Forelimb muscle (tissue), 1 donor: ENCODE results near the gene MPDZ. TPM values are rescaled to one million over a fixed set of nuclear protein-coding genes. Genes with fewer than 3 reads are reported as not detected.

Experiments
- DNase-seq: peaks from one replicate; pipeline ENCODE4 v3.0.0-alpha.2; 2013; ENCODE audit warnings: low read depth
- polyA plus RNA-seq: library from polyadenylated mRNA; unstranded; fragments of 120-200 nt; gene quantifications from one replicate; pipeline ENCODE4 v1.2.1, GENCODE V29; 2013; ENCODE audit not compliant: insufficient read length

MPDZ gene
- polyA plus RNA-seq, 1 donor = 42.9 TPM

GRCh38 chr9:13186774-13187173, 92.7 kb downstream of the MPDZ start:
- DNase-seq = no peak

GRCh38 chr9:13186091-13186490, 93.4 kb downstream of the MPDZ start:
- no peak for DNase-seq

- DNase-seq = no peak
These were observed 97.8 kb downstream of the MPDZ start for GRCh38 chr9:13181652-13182051.

GRCh38 chr9:13179257-13179656, 100.2 kb downstream of the MPDZ start:
- no peak for DNase-seq

GRCh38 chr9:13175732-13176131, 103.8 kb downstream of the MPDZ start:
- no peak for DNase-seq

- DNase-seq = no peak
These were observed 104.4 kb downstream of the MPDZ start for GRCh38 chr9:13174906-13175639.

- DNase-seq = no peak
These were observed 105.9 kb downstream of the MPDZ start for GRCh38 chr9:13173553-13173952.

GRCh38 chr9:13171261-13171660, 108.2 kb downstream of the MPDZ start:
- no peak for DNase-seq

GRCh38 chr9:13166996-13167395, 112.5 kb downstream of the MPDZ start:
- no peak for DNase-seq

GRCh38 chr9:13165956-13166355, 113.5 kb downstream of the MPDZ start:
- no peak for DNase-seq

- DNase-seq = no peak
These were observed 114.1 kb downstream of the MPDZ start for GRCh38 chr9:13165236-13165945.

GRCh38 chr9:13163946-13164345, 115.5 kb downstream of the MPDZ start:
- no peak for DNase-seq

GRCh38 chr9:13163287-13163686, 116.2 kb downstream of the MPDZ start:
- DNase-seq = no peak

GRCh38 chr9:13160051-13160450, 119.4 kb downstream of the MPDZ start:
- no peak for DNase-seq

- no peak for DNase-seq
These were observed 120.5 kb downstream of the MPDZ start for GRCh38 chr9:13158986-13159385.

GRCh38 chr9:13151489-13151888, 128.0 kb downstream of the MPDZ start:
- DNase-seq = no peak

GRCh38 chr9:13149454-13149853, 130.0 kb downstream of the MPDZ start:
- DNase-seq = no peak

GRCh38 chr9:13146840-13147239, 132.7 kb downstream of the MPDZ start:
- no peak for DNase-seq

GRCh38 chr9:13145340-13145739, 134.2 kb downstream of the MPDZ start:
- no peak for DNase-seq

- DNase-seq = no peak
These were observed 135.2 kb downstream of the MPDZ start for GRCh38 chr9:13144166-13144775.

- DNase-seq = no peak
These were observed 136.2 kb downstream of the MPDZ start for GRCh38 chr9:13143281-13143680.

- no peak for DNase-seq
These were observed 136.7 kb downstream of the MPDZ start for GRCh38 chr9:13142776-13143175.

- no peak for DNase-seq
These were observed 137.9 kb downstream of the MPDZ start for GRCh38 chr9:13141629-13142028.
